NCI-H2227 treated with DMSO at 0.1 percent for 48 hours (cell line): ENCODE data around the gene PSG6.
"Not testable (repeated sequence)": the region's sequence is repeated elsewhere in the genome, so short reads cannot be mapped to it uniquely, and the experiment has no call there.

Experiments
- DNase-seq: peaks from one replicate; lab custom pipeline; 2025; lab: John Stamatoyannopoulos, UW

The PSG6 gene

DNA sequence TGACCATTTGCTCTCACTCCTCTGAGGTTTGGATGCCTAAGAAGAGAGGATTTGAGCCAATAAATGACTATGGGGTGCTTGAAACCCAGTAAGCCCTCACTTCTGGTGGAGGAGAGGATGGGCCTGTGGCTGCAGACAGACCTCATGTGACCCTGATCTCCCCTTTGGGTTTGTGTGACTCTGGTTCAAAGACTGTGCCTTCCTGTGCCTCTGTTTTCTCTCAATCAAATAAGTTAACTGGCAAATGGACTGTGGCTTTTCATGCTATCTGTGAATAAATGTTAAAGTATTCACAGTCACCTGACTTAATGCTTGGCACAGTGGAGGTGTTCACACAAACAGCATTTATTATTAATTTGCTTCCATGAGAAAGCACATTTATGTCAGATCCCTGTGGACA lies 64.9 kb downstream of the PSG6 start:
- not testable (repeated sequence) for DNase-seq
